Hippocampal formation (tissue), 2 donors: Measurements from ENCODE around the gene PTGR1.
A peak's percentile ranks its signal among the peaks of the same experiment; 100 is the strongest.
"Not testable (repeated sequence)": the region's sequence is repeated elsewhere in the genome, so short reads cannot be mapped to it uniquely, and the experiment has no call there.

Experiments used
- DNase-seq, 2 donors: peaks; one replicate each; lab custom pipeline; 2025; lab: John Stamatoyannopoulos, UW

The PTGR1 gene

GRCh38 chr9:111599092-111599954 is at the start of gene PTGR1:
Gene PTGR1, minus strand, starts transcription at chr9:111599647. Its CDS starts 2,225 bp downstream, at chr9:111597422.
- DNase-seq = peak in 1 of 2 donors; percentile 54

GRCh38 chr9:111649016-111649415 is 49.6 kb upstream of the PTGR1 start:
- no peak for DNase-seq

- no peak for DNase-seq
These were observed 48.6 kb upstream of the PTGR1 start for GRCh38 chr9:111648066-111648465.

- DNase-seq = no peak
These were observed 47.0 kb upstream of the PTGR1 start for GRCh38 chr9:111646417-111646816.

GRCh38 chr9:111645806-111646205 is 46.4 kb upstream of the PTGR1 start:
- no peak for DNase-seq

GRCh38 chr9:111644195-111644772 is 44.8 kb upstream of the PTGR1 start:
- DNase-seq = no peak

GRCh38 chr9:111637421-111637950 is 38.0 kb upstream of the PTGR1 start:
- no peak for DNase-seq

- no peak for DNase-seq
These were observed 35.4 kb upstream of the PTGR1 start for GRCh38 chr9:111634860-111635259.

GRCh38 chr9:111633389-111633736 is 33.9 kb upstream of the PTGR1 start:
- no peak for DNase-seq

- no peak for DNase-seq
These were observed 33.4 kb upstream of the PTGR1 start for GRCh38 chr9:111632695-111633388.

GRCh38 chr9:111632060-111632459 is 32.6 kb upstream of the PTGR1 start:
- no peak for DNase-seq

GRCh38 chr9:111631214-111631971 is 31.9 kb upstream of the PTGR1 start, which contains the start of gene DNAJC25:
Gene DNAJC25, plus strand, starts transcription at chr9:111631334. Its CDS starts 74 bp downstream, at chr9:111631408.
- DNase-seq = peak; percentile 95 to 96

GRCh38 chr9:111630964-111631213 is 31.4 kb upstream of the PTGR1 start:
- no peak for DNase-seq

- no peak for DNase-seq
These were observed 30.9 kb upstream of the PTGR1 start for GRCh38 chr9:111630182-111630963.

- no peak for DNase-seq
These were observed 29.0 kb upstream of the PTGR1 start for GRCh38 chr9:111628411-111628810.

GRCh38 chr9:111627260-111627963 is 28.0 kb upstream of the PTGR1 start:
- DNase-seq = no peak

GRCh38 chr9:111622626-111623025 is 23.2 kb upstream of the PTGR1 start:
- DNase-seq = no peak

GRCh38 chr9:111621895-111622480 is 22.5 kb upstream of the PTGR1 start:
- DNase-seq = peak in 1 of 2 donors; percentile 33

GRCh38 chr9:111617349-111617748 is 17.9 kb upstream of the PTGR1 start:
- not testable (repeated sequence) for DNase-seq

- DNase-seq = no peak
These were observed 16.5 kb upstream of the PTGR1 start for GRCh38 chr9:111615928-111616327.
